VCaP (cell line): ENCODE data around the gene COA8.

Experiments used
- H3K27ac ChIP-seq: fragments of 450-650 bp; 2 replicates; pipeline ENCODE4 v1.5.1; 2017
- TF ChIP-seq, protein P1 (sequence below): fragments of 450-650 bp; conservative IDR thresholded peaks from 2 replicates; pipeline ENCODE4 v1.5.1; 2017; ENCODE audit warnings: mild to moderate bottlenecking, moderate library complexity

COA8 gene

GRCh38 chr14:103634156-103634555 lies 71.4 kb downstream of the COA8 start:
- no peak overlapping the region for H3K27ac ChIP-seq
- TF ChIP-seq, protein P1, sequence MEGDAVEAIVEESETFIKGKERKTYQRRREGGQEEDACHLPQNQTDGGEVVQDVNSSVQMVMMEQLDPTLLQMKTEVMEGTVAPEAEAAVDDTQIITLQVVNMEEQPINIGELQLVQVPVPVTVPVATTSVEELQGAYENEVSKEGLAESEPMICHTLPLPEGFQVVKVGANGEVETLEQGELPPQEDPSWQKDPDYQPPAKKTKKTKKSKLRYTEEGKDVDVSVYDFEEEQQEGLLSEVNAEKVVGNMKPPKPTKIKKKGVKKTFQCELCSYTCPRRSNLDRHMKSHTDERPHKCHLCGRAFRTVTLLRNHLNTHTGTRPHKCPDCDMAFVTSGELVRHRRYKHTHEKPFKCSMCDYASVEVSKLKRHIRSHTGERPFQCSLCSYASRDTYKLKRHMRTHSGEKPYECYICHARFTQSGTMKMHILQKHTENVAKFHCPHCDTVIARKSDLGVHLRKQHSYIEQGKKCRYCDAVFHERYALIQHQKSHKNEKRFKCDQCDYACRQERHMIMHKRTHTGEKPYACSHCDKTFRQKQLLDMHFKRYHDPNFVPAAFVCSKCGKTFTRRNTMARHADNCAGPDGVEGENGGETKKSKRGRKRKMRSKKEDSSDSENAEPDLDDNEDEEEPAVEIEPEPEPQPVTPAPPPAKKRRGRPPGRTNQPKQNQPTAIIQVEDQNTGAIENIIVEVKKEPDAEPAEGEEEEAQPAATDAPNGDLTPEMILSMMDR = no peak

GRCh38 chr14:103638594-103638993 lies 75.8 kb downstream of the COA8 start:
- TF ChIP-seq, protein P1 = no peak
- H3K27ac ChIP-seq = no peak overlapping the region
